ENCODE results near the gene UBE2O. TPM values are rescaled to one million over a fixed set of nuclear protein-coding genes. Genes with fewer than 3 reads are reported as not detected.

UBE2O gene
- total RNA-seq, 3 donors from 2014 or later (not counting 1 experiment from before 2014, with no cell fraction given), result 34.9 to 40.2 (median 37.7) TPM

DNA sequence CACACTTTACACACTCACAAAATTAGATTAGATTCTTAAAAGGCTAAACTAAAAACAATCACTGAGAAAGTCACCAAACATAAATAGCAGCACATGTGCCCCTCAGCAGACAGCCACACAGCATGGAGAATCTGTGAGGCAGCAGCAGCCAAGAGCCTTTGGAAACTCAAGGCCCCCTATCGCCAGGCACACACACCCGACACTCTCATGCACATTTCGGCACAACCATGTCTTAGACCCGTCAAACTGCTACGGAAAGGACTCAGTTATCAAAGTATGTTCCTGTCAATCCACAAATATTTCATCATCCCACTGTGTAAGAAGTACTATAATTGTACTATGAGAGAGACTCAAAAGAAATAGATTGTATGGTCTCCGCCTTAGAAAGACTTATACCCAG lies 20.9 kb downstream of the UBE2O start:
- intact Hi-C loops (cut with micrococcal nuclease), result no loop called here
- no peaks in the 10 kb centered on the region for H3K9me3 Mint-ChIP-seq
- TF ChIP-seq, protein P1, sequence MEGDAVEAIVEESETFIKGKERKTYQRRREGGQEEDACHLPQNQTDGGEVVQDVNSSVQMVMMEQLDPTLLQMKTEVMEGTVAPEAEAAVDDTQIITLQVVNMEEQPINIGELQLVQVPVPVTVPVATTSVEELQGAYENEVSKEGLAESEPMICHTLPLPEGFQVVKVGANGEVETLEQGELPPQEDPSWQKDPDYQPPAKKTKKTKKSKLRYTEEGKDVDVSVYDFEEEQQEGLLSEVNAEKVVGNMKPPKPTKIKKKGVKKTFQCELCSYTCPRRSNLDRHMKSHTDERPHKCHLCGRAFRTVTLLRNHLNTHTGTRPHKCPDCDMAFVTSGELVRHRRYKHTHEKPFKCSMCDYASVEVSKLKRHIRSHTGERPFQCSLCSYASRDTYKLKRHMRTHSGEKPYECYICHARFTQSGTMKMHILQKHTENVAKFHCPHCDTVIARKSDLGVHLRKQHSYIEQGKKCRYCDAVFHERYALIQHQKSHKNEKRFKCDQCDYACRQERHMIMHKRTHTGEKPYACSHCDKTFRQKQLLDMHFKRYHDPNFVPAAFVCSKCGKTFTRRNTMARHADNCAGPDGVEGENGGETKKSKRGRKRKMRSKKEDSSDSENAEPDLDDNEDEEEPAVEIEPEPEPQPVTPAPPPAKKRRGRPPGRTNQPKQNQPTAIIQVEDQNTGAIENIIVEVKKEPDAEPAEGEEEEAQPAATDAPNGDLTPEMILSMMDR (IDR thresholded peaks at IDR 0.05), result no peak
- H3K36me3 Mint-ChIP-seq, result no peaks in the 10 kb centered on the region
- ATAC-seq (no peak), DNase-seq (no peak)
- H3K27ac ChIP-seq (ENCODE audit: low read length), result no peak overlapping the region
- no peaks in the 10 kb centered on the region for H3K27me3 ChIP-seq (ENCODE audit: control insufficient read depth, insufficient read depth, low read length)
- H3K4me3 Mint-ChIP-seq, result no peak overlapping the region
- no peaks in the 10 kb centered on the region for H3K4me1 ChIP-seq (ENCODE audit: control insufficient read depth, insufficient read depth, low read length)
- H3K27me3 Mint-ChIP-seq (ENCODE audit: low read depth in 2 of 2), result no peaks in the 10 kb centered on the region
- H3K9me3 ChIP-seq (ENCODE audit: control insufficient read depth, insufficient read depth, low read length), result no peaks in the 10 kb centered on the region
- whole genome bisulfite sequencing (ENCODE audit: insufficient coverage), result 97% methylated on average over 6 of the region's 6 CpGs
- no peaks in the 10 kb centered on the region for H3K36me3 ChIP-seq (ENCODE audit: control insufficient read depth, insufficient read depth, low read length)
- H3K27ac Mint-ChIP-seq, result no peak overlapping the region
- no peak overlapping the region for H3K4me3 ChIP-seq (ENCODE audit: low read length)
- H3K4me1 Mint-ChIP-seq, result peaks cover 26 to 33% of the 10 kb centered on the region in 2 donors

DNA sequence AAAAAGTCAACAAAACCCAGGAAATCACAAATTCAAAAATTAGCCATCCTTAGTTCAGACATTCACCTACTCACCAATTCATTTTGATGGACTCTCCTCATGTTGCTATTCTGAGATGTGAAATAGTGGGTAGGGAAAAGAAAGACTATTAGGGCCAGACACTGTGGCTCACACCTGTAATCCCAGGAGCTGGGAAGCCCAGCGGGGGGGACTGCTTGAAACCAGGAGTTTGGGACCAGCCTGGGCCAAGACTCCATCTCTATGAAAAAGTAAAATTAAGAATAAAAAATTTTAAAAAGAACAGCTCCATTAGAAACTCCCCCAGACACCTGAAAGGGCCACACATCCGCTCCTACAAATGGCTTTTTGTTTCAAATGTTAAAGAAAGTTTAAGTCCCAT lies 21.4 kb downstream of the UBE2O start:
- H3K27ac Mint-ChIP-seq, result no peak overlapping the region
- no peaks in the 10 kb centered on the region for H3K36me3 Mint-ChIP-seq
- H3K36me3 ChIP-seq (ENCODE audit: control insufficient read depth, insufficient read depth, low read length), result no peaks in the 10 kb centered on the region
- ATAC-seq, result no peak
- H3K4me1 ChIP-seq (ENCODE audit: control insufficient read depth, insufficient read depth, low read length), result no peaks in the 10 kb centered on the region
- no peaks in the 10 kb centered on the region for H3K9me3 Mint-ChIP-seq
- TF ChIP-seq, protein P1 (IDR thresholded peaks at IDR 0.05), result no peak
- no peaks in the 10 kb centered on the region for H3K9me3 ChIP-seq (ENCODE audit: control insufficient read depth, insufficient read depth, low read length)
- H3K27me3 ChIP-seq (ENCODE audit: control insufficient read depth, insufficient read depth, low read length), result no peaks in the 10 kb centered on the region
- no peak overlapping the region for H3K4me3 Mint-ChIP-seq
- no peaks in the 10 kb centered on the region for H3K27me3 Mint-ChIP-seq (ENCODE audit: low read depth in 2 of 2)
- H3K4me1 Mint-ChIP-seq, result peaks cover 28 to 35% of the 10 kb centered on the region in 2 donors
- no peak overlapping the region for H3K27ac ChIP-seq (ENCODE audit: low read length)
- WGBS (ENCODE audit: insufficient coverage), result 100% methylated on average over 1 of the region's 2 CpGs
- intact Hi-C loops (cut with micrococcal nuclease), result no loop called here
- H3K4me3 ChIP-seq (ENCODE audit: low read length), result no peak overlapping the region
- no peak for DNase-seq

DNA sequence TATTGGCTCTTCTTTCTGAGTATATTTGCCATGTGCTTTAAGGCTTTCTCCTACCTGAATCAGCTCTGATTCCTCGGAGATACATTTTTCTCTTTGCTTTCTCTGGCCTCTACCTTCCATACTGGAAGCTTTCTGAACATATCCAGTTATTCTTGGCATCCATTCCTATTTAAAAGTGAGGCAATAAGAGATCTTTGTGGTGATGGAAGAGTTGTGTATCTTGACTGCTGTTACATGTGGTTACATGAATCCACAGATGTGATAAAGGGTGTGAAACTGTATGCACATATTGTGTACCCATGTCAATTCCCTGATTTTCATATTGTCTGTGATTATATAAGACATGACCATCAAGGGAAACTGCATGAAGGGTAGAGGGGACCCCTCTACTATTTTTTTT lies 24.4 kb downstream of the UBE2O start:
- no peak overlapping the region for H3K27ac Mint-ChIP-seq

More for the DNA sequence above, 24.4 kb downstream of the UBE2O start:
- intact Hi-C loops (cut with micrococcal nuclease), result no loop called here
- Mint-ChIP-seq H3K9me3 (no peaks in the 10 kb centered on the region), H3K27me3 (ENCODE audit: low read depth in 2 of 2) (no peaks in the 10 kb centered on the region), H3K36me3 (no peaks in the 10 kb centered on the region), H3K4me3 (no peak overlapping the region), H3K4me1 (peaks cover 28 to 30% of the 10 kb centered on the region in 2 donors)
- no peak overlapping the region for H3K27ac ChIP-seq (ENCODE audit: low read length)
- H3K9me3 ChIP-seq (ENCODE audit: control insufficient read depth, insufficient read depth, low read length), result no peaks in the 10 kb centered on the region
- no peak for DNase-seq
- no peaks in the 10 kb centered on the region for H3K27me3 ChIP-seq (ENCODE audit: control insufficient read depth, insufficient read depth, low read length)
- no peaks in the 10 kb centered on the region for H3K36me3 ChIP-seq (ENCODE audit: control insufficient read depth, insufficient read depth, low read length)
- H3K4me3 ChIP-seq (ENCODE audit: low read length), result no peak overlapping the region
- WGBS (ENCODE audit: insufficient coverage), result 100% methylated on average over 1 of the region's 1 CpG
- ATAC-seq, result no peak
- H3K4me1 ChIP-seq (ENCODE audit: control insufficient read depth, insufficient read depth, low read length), result no peaks in the 10 kb centered on the region
- TF ChIP-seq, protein P1 (IDR thresholded peaks at IDR 0.05), result no peak

All from natural killer cell (primary cell).